DOHH2 (cell line): ENCODE results near the gene AANAT.

Source experiments
- EZH2phosphoT487 ChIP-seq: fragments of 200-600 bp; sonication (generic); IDR thresholded peaks from 2 replicates; pipeline ENCODE4 v1.6.1; 2017; ENCODE audit warnings: borderline replicate concordance, mild to moderate bottlenecking, antibody characterized with exemption, low read length, moderate library complexity, mixed read lengths
- TF ChIP-seq, protein P1 (sequence below): fragments of 200-600 bp; sonication (generic); IDR thresholded peaks from one replicate; pipeline ENCODE4 v1.5.1; 2014; ENCODE audit warnings: antibody characterized with exemption, mild to moderate bottlenecking, low read depth, low read length; ENCODE audit not compliant: poor library complexity, severe bottlenecking

DNA sequence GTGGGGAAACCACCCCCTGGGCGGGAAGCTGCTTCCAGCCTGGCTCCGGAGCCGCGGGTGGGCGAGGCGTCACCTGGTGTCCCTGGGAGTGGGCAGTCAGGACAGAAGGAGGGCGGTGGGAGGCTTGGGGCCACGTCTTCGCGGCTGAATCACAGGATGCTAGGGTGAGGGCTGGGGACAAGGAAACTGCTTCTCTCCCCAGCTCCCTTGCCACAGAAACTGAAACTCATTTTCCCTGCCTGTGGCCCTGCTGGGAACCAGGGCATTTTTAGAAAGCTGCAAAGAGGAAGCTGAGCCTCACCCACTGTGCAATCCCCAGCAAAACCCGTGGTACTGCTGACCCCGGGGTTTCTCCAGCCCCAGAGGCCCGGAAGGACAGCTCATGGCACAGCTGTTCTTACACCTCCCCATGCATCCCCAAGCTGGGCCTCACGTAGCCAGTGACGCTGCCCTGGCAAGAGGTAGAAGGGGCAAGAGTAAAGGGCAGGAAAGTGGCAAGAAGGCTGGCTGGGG, 25.6 kb downstream of the AANAT start:
- TF ChIP-seq, protein P1, sequence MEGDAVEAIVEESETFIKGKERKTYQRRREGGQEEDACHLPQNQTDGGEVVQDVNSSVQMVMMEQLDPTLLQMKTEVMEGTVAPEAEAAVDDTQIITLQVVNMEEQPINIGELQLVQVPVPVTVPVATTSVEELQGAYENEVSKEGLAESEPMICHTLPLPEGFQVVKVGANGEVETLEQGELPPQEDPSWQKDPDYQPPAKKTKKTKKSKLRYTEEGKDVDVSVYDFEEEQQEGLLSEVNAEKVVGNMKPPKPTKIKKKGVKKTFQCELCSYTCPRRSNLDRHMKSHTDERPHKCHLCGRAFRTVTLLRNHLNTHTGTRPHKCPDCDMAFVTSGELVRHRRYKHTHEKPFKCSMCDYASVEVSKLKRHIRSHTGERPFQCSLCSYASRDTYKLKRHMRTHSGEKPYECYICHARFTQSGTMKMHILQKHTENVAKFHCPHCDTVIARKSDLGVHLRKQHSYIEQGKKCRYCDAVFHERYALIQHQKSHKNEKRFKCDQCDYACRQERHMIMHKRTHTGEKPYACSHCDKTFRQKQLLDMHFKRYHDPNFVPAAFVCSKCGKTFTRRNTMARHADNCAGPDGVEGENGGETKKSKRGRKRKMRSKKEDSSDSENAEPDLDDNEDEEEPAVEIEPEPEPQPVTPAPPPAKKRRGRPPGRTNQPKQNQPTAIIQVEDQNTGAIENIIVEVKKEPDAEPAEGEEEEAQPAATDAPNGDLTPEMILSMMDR: no peak
- TF ChIP-seq EZH2phosphoT487: no peak
